Liver (tissue), 2 donors: ENCODE measurements around the gene RIPK1.

Source experiments
- GABPA ChIP-seq, 2 donors: IDR thresholded peaks in 1 of 2; conservative IDR thresholded peaks in 1 of 2; 2 replicates each; pipeline ENCODE4 v1.6.1; 2016; ENCODE audit warnings: antibody characterized with exemption in 2 of 2, mild to moderate bottlenecking in 1 of 2, moderate library complexity in 1 of 2
- HNF4G ChIP-seq: IDR thresholded peaks from 2 replicates; pipeline ENCODE4 v1.6.1; 2016; ENCODE audit warnings: antibody characterized with exemption
- donor health status: healthy.

DNA sequence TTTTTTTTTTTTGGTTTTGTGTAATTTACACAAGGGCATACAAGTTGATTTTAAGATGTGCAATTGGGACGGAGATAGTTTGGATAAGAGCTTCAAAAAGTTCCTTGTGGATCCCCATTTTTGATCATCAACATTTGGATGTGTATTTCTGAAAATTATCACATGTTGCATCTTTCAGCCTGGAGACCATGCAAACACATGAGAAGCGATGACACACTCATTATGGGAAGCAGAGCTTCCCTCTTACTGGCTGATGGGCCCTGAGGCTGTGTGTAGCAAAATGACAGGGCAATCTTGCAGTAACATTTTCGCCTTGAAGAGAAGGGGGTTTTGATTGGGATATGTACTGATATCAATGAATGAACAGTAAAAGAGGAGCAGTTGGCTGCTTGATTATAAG is 22.0 kb upstream of the RIPK1 start:
- TF ChIP-seq HNF4G (no peak), GABPA (IDR thresholded peaks at IDR 0.05 in 1 of 2, conservative IDR thresholded peaks at IDR 0.05 in 1 of 2) (no peak)
